ENCODE results near the gene LMAN1L. TPM values are rescaled to one million over a fixed set of nuclear protein-coding genes. Genes with fewer than 3 reads are reported as not detected.

Gene LMAN1L
- total RNA-seq, 1 donor from 2014 or later, result not detected

DNA sequence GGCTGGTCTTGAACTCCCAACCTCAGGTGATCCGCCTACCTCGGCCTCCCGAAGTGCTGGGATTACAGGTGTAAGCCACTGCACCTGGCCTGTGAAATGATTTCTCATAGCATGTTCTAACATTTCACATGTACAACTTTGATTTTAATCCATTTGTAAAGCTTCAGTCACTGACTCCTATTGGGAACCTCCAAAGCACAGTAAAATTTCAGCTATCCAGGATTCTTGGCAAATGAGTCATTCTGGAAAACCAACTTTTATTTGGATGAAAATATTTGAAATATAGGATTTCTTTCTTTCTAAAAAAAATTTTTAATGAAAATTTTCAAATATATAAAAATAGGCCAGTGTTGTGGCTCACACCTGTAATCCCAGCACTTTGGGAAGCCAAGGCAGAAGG, 2.7 kb upstream of the LMAN1L start:
- no peak for DNase-seq (ENCODE audit: low spot score in 2 of 2)
- no peak for FAIRE-seq

DNA sequence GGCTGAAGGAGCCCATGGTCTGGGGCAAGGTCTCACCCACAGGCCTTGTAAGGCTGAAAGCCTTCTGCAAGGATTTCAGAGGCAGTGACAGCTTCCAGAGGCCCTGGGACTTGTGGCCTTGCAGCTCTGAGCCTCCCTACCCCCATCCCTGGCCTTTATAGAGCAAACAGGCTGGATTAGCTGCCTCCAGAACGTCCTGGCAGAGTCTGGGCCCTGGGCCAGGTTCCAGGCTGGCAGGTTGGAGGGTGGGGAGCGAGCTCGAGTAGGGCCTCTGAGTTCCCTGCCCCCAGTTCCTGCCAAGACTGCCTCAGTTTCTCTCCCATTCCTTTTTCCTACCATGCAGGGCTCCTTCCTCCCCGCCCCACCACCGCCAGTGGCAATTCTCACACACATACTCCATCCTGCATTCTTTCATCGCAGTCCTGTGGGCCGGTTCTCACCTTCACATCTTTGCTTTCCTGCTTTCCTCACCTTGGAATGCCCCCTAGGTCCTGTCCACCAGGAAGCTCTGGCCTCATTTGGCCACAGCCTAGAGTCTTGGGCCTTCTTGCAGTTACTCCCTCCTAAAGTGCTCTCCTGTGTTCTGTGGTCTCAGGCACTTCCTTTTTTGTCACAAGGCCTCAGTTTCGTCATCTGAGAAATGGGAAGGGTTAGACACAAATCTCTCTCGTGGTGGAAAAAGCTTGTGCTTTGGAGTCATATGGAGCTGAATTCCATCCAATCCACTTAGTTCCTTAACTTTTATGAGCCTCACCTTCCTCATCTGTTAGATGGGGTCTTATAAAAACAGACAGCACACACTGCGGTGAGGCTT, 2.7 kb downstream of the LMAN1L start:
- FAIRE-seq (no peak), DNase-seq (ENCODE audit: low spot score in 2 of 2) (no peak)

DNA sequence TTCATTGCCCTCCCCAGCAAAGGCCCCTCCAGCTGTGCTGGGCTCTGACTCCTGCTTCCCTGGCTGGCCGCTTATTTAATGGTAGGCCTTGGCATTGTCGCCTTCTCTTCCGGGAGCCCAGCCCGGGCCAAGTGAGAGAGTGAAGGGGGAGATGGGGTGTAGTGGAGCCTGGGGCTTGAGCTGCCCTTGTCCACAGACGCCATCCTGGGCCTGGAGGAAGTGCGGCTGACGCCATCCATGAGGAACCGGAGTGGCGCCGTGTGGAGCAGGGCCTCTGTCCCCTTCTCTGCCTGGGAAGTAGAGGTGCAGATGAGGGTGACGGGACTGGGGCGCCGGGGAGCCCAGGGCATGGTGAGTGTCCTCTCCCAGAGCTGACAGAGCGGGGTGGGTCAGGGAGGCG, 3.3 kb downstream of the LMAN1L start:
- DNase-seq (ENCODE audit: low spot score in 2 of 2), result no peak
- FAIRE-seq, result no peak

DNA sequence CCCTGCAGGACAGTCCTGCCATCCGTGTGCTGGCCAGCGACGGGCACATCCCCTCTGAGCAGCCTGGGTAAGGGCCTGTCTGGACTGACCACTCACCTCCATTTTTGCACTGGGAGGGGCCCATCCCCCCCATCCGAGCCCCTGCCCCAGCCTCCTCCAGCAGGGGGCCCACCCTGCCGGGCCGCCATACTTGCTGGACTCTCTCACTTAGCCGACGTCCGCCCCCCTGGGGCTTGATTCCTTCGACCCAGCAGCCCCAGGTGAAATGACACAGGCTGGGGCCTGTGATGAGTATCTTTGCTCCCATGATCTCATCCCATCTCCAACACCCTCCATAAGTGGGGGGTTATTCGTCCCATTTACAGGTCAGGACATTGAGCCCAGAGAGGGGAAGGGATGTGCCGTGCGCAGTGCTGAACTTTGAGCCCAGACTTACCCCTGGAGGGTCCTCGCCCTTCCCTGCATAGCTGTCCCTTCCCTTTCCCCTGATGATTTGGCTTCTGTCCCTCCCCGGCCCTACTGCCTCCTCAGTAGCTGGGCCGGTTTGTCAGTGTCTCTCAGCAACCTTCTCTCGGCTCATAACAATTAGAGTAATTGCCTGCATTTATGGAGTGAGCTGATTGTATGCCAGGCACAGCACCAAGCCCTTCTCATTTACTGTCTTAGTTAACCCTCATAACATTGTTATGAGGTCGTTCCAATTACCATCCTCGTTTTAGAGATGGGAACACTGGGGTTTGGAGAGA, 4.2 kb downstream of the LMAN1L start:
- FAIRE-seq, result no peak
- no peak for DNase-seq (ENCODE audit: low spot score in 2 of 2)

DNA sequence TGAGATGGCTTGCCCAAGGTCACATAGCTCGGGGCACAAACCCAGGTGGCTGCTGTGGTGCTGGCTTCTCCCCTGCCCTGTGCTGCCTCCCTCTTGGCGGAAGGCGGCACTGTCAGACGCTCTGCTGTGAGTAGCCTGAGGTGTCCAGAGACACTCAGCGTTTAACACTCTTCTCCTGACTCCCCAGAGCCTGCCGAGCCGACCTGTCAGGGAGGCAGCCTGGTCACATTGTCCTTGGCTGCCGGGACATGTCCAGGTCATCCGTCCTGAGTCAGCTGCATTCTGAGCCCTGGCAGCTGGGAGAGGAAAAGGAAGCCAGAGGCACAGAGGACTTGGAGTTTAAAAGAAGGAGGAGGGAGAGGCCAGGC, 4.7 kb downstream of the LMAN1L start:
- DNase-seq (ENCODE audit: low spot score in 2 of 2) (no peak), FAIRE-seq (no peak)

DNA sequence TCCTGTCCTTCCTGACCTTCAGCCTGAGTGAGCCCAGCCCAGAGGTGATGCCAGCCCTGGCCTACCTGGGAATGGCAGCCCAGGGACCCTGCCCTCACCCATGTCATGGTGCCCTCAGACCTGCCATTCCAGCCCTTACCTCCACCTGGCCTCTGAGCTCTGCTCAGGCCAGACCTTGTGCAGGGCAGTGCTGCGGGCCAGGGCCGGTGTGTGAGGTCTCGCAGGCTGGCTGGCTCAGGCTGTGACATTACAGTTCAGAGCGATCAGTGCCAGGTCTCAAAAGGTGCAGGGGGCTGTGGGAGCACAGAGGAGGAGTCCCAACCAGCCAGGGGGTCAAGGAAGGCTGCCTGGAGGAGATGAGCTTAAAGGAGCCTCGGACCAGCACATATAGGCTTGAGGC, 7.4 kb downstream of the LMAN1L start:
- FAIRE-seq (no peak), DNase-seq (ENCODE audit: low spot score in 2 of 2) (no peak)

DNA sequence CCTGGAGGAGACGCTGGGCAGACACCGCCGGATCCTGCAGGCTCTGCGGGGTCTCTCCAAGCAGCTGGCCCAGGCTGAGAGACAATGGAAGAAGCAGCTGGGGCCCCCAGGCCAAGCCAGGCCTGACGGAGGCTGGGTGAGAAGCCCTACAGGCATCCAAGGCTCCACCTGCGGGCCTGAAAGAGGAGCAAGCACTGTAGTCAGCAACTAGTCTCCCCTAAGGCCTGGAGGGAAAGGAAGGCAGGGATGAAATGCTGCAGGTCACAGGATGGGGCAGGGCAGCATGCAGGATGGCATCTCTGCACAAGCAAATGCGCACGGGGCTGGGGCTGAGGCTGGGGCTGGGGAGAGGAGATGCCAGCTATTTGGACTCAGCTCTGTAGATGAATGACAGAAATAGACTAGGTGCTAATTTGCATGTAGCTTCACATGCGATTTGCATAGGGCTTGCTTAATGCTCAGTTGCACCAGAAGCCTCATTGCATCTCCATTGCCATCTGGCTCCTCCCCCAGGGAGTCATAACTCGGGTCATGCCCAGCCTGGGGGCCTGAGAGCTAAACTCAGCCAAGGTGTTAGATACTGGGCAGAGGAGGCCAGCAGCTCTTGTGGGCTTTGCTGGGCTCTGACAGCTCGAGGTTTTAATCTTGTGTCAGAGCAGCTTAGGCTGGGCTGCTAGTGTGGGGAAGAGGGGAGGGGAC, 8.6 kb downstream of the LMAN1L start:
- DNase-seq (ENCODE audit: low spot score in 2 of 2), result no peak
- no peak for FAIRE-seq

DNA sequence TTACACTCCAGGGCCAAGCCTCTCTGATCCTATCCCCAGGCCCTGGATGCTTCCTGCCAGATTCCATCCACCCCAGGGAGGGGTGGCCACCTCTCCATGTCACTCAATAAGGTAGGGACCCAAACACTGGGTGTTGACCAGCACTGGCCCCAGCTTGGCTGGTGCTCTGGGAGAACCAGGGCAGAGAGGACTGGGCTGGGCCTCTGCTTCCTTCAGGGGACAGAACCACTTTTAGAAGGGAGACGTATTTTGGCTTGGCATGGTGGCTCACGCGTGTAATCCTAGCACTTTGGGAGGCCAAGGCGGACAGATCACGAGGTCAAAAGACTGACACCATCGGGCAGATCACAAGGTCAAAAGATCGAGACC, 9.1 kb downstream of the LMAN1L start:
- DNase-seq (ENCODE audit: low spot score in 2 of 2) (no peak), FAIRE-seq (no peak)

DNA sequence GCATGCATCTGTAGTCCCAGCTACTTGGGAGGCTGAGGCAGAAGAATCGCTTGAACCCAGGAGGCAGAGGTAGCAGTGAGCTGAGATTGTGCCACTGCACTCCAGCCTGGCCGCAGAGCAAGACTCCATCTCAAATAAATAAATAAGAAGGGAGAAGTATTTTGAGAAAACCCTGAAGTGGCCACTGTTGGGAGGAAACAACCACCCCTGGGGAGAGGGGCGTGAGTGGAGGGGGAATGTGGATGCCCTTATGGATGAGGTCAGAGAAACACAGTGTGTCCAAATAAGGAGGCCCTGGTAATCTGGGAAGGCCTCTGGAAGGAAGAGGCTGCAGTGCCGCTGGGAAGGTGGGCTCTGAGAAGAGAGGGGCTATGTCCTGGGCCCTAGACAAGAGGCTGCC, 9.6 kb downstream of the LMAN1L start:
- no peak for FAIRE-seq

DNA sequence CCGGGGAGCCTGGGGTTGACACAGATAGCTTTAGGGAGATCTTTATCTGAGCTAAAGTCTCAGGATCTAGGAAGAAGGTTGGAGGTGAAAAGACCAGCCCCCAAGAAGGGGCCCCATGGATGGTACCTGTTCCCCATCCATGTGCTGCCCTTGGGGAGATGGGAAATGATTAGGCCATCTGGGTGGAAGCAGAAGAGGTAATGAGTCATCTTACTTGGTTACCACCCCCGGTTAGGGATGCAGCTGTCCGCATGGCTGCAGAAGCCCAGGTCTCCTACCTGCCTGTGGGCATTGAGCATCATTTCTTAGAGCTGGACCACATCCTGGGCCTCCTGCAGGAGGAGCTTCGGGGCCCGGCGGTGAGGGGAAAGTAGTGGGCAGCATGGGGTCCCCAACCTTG, 10.7 kb downstream of the LMAN1L start:
- DNase-seq (ENCODE audit: low spot score in 2 of 2) (no peak), FAIRE-seq (no peak)

More for the DNA sequence above, 9.6 kb downstream of the LMAN1L start:
- DNase-seq (ENCODE audit: low spot score in 2 of 2), result no peak

DNA sequence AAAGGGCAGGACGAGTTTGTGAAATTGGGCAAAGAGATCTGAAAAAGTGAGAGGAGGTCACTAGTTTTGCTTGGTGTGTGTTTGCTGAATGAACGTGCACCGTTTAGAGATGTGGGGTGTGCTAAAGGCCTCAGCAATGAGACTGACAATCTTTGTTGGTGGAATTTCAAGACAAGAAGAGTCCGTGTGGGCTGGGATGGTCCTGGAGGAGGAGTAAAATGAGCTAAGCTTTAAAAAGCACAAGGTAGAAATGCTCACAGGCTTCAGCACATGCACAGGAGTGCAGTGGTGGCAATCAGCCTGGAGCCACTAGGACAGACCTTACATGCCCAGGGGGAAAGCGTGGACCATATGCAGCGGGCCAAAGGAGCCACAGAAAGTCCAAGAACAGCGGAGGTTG, 12.3 kb downstream of the LMAN1L start:
- DNase-seq (ENCODE audit: low spot score in 2 of 2), result no peak
- FAIRE-seq, result no peak

DNA sequence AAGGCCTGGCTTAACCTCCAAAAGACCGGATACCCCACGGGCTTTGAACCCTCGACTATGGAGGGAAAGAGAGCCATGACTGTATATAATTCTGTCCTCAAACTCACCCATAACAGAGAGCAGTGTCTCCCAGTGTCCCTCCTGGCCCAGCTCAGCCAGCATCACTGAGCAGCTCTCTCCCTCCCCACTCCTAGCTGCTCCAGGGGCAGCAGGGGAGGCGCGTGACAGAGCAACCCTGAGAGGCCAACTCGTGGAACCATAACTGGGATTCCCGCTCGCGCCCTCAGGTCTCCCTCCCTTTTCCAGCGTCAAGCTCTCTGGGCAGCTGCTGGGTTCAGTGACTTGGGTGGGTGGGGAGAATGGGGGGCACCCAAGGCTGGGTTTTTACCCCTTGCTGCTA, 13.2 kb downstream of the LMAN1L start:
- no peak for DNase-seq (ENCODE audit: low spot score in 2 of 2)
- no peak for FAIRE-seq

DNA sequence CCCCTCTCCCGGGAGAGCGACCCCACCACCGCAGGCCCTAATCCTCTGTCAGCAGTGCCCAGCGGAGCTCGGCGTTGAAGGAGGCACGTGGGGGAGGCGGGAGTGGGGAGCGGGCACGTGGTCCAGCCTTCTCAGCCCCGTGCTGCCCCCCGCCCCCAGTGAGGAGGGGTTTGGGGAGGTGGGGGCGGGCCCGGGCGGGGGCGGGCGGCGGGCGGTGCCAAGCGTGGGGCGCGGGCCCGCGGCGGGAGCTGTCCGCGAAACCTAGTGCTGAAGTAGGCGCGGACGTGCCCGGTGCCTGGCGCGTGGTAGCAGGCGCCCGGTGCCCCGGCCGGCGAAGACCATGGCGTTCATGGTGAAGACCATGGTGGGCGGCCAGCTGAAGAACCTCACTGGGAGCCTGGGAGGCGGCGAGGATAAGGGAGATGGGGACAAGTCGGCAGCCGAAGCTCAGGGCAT, 13.8 kb downstream of the LMAN1L start, which contains the start of gene CPLX3:
Gene CPLX3, plus strand, starts transcription at position 264 of the 456 bp plus-strand sequence. Its CDS starts 77 bp downstream, at position 341.
- FAIRE-seq, result no peak
- peak; percentile 81 to 85 for DNase-seq (ENCODE audit: low spot score in 2 of 2)

DNA sequence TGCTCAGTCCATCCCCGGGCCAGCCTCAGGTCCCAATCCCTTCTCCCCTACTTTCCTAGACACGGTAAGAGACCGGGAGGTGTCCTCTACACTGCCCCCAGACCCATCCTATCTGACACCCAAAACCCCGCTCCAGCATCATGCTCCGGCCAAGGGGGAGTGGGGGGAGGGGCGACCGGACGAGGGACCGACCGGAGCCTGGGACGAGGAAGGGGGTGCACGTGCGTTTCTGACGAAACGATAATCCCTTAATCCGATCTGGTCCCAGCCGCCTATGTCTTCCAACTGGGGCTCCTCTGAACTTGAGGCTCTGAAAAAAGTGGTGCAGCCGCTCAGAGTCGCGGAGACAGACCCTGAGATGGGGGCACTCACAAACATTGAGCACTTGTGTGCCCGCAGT, 14.3 kb downstream of the LMAN1L start:
- DNase-seq (ENCODE audit: low spot score in 2 of 2) (no peak), FAIRE-seq (no peak)

DNA sequence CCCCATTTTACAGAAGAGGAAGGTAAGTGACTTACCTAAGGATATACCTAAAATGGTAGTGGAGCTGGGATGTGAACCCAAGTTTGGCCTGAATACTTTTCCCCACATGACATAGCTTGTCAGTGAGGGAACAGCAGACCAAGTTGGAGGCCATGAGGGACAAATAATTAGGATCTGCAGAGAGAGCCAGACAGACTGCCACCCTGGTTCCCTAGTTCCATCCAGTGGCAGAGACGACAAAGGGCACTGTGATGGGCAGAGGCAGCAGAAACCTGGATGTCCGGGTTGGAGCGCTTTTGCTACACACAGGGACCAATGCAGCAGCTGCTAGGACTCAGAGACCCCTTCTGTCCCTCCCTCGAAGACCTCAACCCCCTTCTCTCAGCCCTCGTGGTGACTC, 15.0 kb downstream of the LMAN1L start:
- DNase-seq (ENCODE audit: low spot score in 2 of 2), result no peak
- no peak for FAIRE-seq

DNA sequence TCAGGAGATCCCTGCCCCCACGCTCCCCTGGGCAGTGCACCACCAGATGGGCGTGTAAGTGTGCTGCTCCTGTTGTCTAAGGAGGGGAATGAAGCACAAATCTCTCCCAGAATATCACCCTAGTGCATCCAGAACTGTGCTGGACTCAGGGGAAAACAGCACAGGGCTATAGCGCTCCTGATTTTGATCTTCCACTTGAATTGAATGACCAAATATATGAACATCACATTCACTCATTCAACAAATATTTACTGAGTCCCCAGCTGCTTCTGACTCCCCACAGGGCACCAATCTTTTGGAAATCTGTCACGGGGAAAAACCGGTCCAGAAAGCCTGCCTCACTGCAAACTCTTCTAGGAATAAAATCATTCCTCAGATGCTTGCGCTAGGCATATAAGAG, 16.2 kb downstream of the LMAN1L start:
- DNase-seq (ENCODE audit: low spot score in 2 of 2) (no peak), FAIRE-seq (no peak)

DNA sequence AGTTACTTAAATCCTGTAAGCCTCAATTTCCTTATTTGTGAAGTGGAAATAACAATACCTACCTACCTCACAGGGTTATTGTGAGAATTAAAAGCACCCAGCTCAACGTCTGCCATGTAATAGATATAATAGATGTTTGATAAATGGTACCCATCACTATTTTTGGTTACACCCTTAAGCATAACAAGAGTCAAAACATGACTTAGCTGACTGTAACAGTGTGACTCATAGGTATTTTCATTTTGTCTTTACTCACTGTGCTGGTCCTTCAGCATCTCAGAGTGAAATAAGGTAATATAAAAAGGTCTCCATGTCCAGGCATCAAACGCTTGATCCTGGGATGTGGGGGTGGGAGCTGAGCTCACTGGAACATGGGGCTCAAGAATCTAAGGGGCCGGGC, 16.9 kb downstream of the LMAN1L start:
- no peak for FAIRE-seq
- DNase-seq (ENCODE audit: low spot score in 2 of 2), result no peak

DNA sequence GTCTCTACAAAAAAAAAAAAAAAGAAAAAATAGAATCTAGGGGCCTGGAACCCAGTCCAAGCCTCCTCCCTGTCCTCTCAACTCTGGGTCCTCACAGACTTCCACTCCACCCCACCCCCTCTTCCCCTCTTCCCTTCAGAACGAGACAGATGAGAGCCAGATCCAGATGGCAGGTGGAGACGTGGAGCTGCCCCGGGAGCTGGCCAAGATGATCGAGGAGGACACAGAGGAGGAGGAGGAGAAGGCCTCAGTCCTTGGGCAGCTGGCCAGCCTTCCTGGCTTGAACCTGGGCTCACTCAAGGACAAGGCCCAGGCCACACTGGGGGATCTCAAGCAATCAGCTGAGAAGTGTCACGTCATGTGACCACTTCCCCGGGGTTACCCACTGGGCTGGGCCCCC, 17.4 kb downstream of the LMAN1L start:
- DNase-seq (ENCODE audit: low spot score in 2 of 2) (no peak), FAIRE-seq (no peak)

DNA sequence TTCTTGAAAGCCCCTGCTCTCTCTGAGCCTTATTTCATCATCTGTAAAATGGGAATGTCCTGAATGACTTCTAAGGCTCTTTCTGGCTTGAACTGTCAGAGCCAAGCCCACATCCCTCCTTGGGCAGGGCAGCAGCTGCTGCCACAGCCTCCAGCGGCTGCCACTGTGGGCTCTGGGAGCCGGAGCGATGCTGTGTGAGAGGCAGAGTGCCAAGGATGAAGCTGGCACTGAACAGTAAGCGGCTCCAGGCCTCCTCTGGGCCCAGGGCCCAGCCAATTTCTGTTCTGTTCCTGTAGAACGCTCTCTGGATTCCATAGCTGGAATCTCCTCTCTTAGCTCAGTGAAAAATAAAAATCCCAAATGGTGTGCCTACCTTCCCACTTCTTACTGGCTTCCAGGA, 18.2 kb downstream of the LMAN1L start:
- FAIRE-seq, result no peak
- DNase-seq (ENCODE audit: low spot score in 2 of 2), result peak; percentile 68 to 73

DNA sequence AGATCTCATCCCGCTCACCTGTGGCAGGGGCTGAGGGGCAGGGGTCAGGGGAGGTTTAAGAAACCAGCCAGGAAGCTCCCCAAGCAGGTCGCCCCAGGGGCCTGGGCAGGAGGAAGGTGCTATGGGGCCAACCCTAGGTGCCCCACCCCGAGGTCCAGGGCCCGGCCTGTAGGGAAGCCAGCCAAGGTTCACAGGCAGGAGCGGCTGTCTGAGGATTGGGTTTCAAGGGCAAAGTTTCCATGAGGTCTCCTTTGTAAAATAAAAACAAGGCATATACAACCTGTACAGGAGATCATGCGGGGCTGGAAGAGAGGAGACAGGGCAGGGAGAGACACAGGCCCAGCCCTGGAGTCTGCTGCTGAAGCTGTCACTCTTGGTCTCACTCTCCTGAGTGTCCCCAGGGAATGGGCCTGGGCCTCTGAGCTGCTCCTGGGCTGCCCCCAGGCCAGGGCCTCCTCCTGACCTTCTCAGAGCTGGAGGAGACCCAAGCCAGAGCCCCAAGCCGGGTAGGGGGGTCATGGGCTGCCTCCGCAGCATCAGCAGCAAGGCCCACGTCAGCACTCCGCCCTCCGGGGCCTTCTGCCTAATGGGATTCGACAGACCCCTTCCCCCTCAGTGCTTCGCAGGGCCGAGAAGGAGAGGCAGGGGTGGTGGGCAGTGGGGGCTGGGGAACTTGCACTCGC, 19.3 kb downstream of the LMAN1L start:
- DNase-seq (ENCODE audit: low spot score in 2 of 2), result no peak
- FAIRE-seq, result no peak

DNA sequence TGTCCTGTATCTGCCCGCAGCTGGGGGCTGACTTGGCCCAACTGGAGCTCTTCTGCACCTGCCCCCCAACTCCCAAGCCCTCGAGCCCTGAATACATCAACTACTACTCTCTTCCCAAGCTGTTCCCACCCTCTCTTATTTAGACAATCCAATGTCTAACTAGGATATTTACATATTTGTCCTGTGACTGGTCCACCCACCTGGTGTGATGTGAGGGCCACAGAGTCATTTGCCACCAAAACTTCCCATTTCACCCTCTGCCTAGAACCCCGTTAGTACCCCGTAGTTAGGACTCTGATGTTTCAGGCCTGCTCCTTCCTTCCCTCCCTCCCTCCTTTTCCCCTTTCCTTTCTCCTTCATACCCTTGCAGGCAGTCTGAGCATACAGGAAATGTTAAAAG, 20.2 kb downstream of the LMAN1L start:
- no peak for DNase-seq (ENCODE audit: low spot score in 2 of 2)
- no peak for FAIRE-seq

All from frontal cortex (tissue), 4 donors.